HEK293 (cell line): Measurements from ENCODE around the gene AGXT2.

Experiments used
- CTCF ChIA-PET: fragments of 350-600 bp; formaldehyde crosslinking; extraction: SDS; loops from one replicate; lab custom pipeline; 2021; ENCODE audit warnings: antibody characterized with exemption; lab: Yijun Ruan, JAX
- POLR2A ChIA-PET: fragments of 300-600 bp; formaldehyde crosslinking; extraction: SDS; loops from one replicate; lab custom pipeline; 2020; ENCODE audit warnings: antibody characterized with exemption, inconsistent platforms; lab: Yijun Ruan, JAX
- H3K27ac ChIP-seq: fragments of 200-500 bp; sonication (Bioruptor generic); 2 replicates; pipeline ENCODE4 v1.5.1; 2014; ENCODE audit warnings: low read depth, low read length, control low read depth, inconsistent platforms; ENCODE audit errors: extremely low read depth
- H3K36me3 ChIP-seq, 2 experiments: fragments of 200-500 bp in 1 of 2; sonication (Bioruptor generic) in 1 of 2; 1 replicate in 1 of 2; 2 replicates in 1 of 2; pipeline ENCODE4 v1.5.1; 2014 to 2017; ENCODE audit warnings: inconsistent platforms in 2 of 2, low read length in 2 of 2; ENCODE audit not compliant: control insufficient read depth in 2 of 2, insufficient read depth in 1 of 2
- H3K4me1 ChIP-seq: fragments of 200-500 bp; sonication (Bioruptor generic); 2 replicates; pipeline ENCODE4 v1.5.1; 2014; ENCODE audit warnings: mild to moderate bottlenecking, low read length, inconsistent platforms; ENCODE audit not compliant: control insufficient read depth, insufficient read depth
- H3K4me3 ChIP-seq: 2 replicates; pipeline ENCODE4 v1.5.1; 2011; ENCODE audit warnings: low read depth, mild to moderate bottlenecking, control low read depth, low read length, moderate library complexity
- H3K9me3 ChIP-seq: fragments of 200-500 bp; sonication (Bioruptor generic); 2 replicates; pipeline ENCODE4 v1.5.1; 2014; ENCODE audit warnings: low read depth, low read length, inconsistent platforms; ENCODE audit not compliant: control insufficient read depth, insufficient read depth
- HOXA7 ChIP-seq: sonication (generic); formaldehyde crosslinking; IDR thresholded peaks from 2 replicates; pipeline ENCODE4 v1.8.1; 2022; ENCODE audit warnings: missing genetic modification reagents, borderline replicate concordance
- KLF1 ChIP-seq: fragments of 450-650 bp; formaldehyde crosslinking; IDR thresholded peaks from 2 replicates; pipeline ENCODE4 v1.5.1; 2016; ENCODE audit warnings: missing biosample characterization, missing genetic modification characterization
- KLF9 ChIP-seq: fragments of 450-650 bp; formaldehyde crosslinking; IDR thresholded peaks from 2 replicates; pipeline ENCODE4 v1.5.1; 2016; ENCODE audit warnings: missing biosample characterization, missing genetic modification characterization, low read depth
- SCRT1 ChIP-seq: fragments of 450-650 bp; formaldehyde crosslinking; IDR thresholded peaks from 2 replicates; pipeline ENCODE4 v1.5.1; 2016; ENCODE audit warnings: missing biosample characterization, missing genetic modification characterization, borderline replicate concordance
- SETDB1 ChIP-seq: IDR thresholded peaks from one replicate; pipeline ENCODE4 v1.6.1; 2017; ENCODE audit warnings: mild to moderate bottlenecking, low read length, moderate library complexity, mixed read lengths; ENCODE audit not compliant: insufficient read length
- YY2 ChIP-seq: fragments of 450-650 bp; formaldehyde crosslinking; IDR thresholded peaks from 2 replicates; pipeline ENCODE4 v1.5.1; 2016; ENCODE audit warnings: missing biosample characterization, missing genetic modification characterization
- ZBTB20 ChIP-seq: fragments of 450-650 bp; formaldehyde crosslinking; IDR thresholded peaks from 2 replicates; pipeline ENCODE4 v1.5.1; 2016; ENCODE audit warnings: missing biosample characterization, missing genetic modification characterization
- ZNF148 ChIP-seq: fragments of 450-650 bp; formaldehyde crosslinking; IDR thresholded peaks from 2 replicates; pipeline ENCODE4 v1.5.0; 2017; ENCODE audit warnings: missing biosample characterization, missing genetic modification characterization, borderline replicate concordance
- ZNF174 ChIP-seq: fragments of 450-650 bp; formaldehyde crosslinking; IDR thresholded peaks from 2 replicates; pipeline ENCODE4 v1.5.0; 2017; ENCODE audit warnings: missing biosample characterization, mild to moderate bottlenecking, missing genetic modification characterization
- ZNF214 ChIP-seq: fragments of 450-650 bp; formaldehyde crosslinking; IDR thresholded peaks from 2 replicates; pipeline ENCODE4 v1.5.1; 2017; ENCODE audit warnings: missing biosample characterization, mild to moderate bottlenecking, missing genetic modification characterization, borderline replicate concordance
- ZNF221 ChIP-seq: fragments of 450-650 bp; formaldehyde crosslinking; IDR thresholded peaks from 2 replicates; pipeline ENCODE4 v1.5.1; 2017; ENCODE audit warnings: missing biosample characterization, missing genetic modification characterization, borderline replicate concordance
- ZNF311 ChIP-seq: fragments of 450-650 bp; formaldehyde crosslinking; IDR thresholded peaks from 2 replicates; pipeline ENCODE4 v1.5.1; 2017; ENCODE audit warnings: missing biosample characterization, missing genetic modification characterization, borderline replicate concordance
- ZNF426 ChIP-seq: fragments of 450-650 bp; formaldehyde crosslinking; IDR thresholded peaks from 2 replicates; pipeline ENCODE4 v1.5.1; 2017; ENCODE audit warnings: missing biosample characterization, missing genetic modification characterization, mild to moderate bottlenecking, inconsistent platforms, moderate library complexity
- ZNF433 ChIP-seq: fragments of 450-650 bp; formaldehyde crosslinking; IDR thresholded peaks from 2 replicates; pipeline ENCODE4 v1.5.1; 2016; ENCODE audit warnings: missing biosample characterization, missing genetic modification characterization, low read depth
- ZNF548 ChIP-seq: fragments of 450-650 bp; formaldehyde crosslinking; IDR thresholded peaks from 2 replicates; pipeline ENCODE4 v1.5.1; 2016; ENCODE audit warnings: missing biosample characterization, missing genetic modification characterization
- ZNF843 ChIP-seq: fragments of 450-650 bp; formaldehyde crosslinking; IDR thresholded peaks from 2 replicates; pipeline ENCODE4 v1.5.1; 2016; ENCODE audit warnings: missing biosample characterization, missing genetic modification characterization
- TF ChIP-seq, protein P1 (sequence below): fragments of 450-650 bp; formaldehyde crosslinking; IDR thresholded peaks from 2 replicates; pipeline ENCODE4; 2016; ENCODE audit warnings: missing biosample characterization, missing genetic modification characterization
- TF ChIP-seq, protein P2 (sequence below): fragments of 450-650 bp; formaldehyde crosslinking; IDR thresholded peaks from 2 replicates; pipeline ENCODE4 v1.5.1; 2016; ENCODE audit warnings: missing biosample characterization, missing genetic modification characterization
- TF ChIP-seq, protein P3 (sequence below): fragments of 450-650 bp; formaldehyde crosslinking; IDR thresholded peaks from 2 replicates; pipeline ENCODE4 v1.5.1; 2016; ENCODE audit warnings: missing biosample characterization, missing genetic modification characterization, borderline replicate concordance
- TF ChIP-seq, protein P4 (sequence below): fragments of 450-650 bp; IDR thresholded peaks from 2 replicates; pipeline ENCODE4 v1.5.1; 2018; ENCODE audit warnings: missing biosample characterization, missing genetic modification characterization

AGXT2 gene

DNA sequence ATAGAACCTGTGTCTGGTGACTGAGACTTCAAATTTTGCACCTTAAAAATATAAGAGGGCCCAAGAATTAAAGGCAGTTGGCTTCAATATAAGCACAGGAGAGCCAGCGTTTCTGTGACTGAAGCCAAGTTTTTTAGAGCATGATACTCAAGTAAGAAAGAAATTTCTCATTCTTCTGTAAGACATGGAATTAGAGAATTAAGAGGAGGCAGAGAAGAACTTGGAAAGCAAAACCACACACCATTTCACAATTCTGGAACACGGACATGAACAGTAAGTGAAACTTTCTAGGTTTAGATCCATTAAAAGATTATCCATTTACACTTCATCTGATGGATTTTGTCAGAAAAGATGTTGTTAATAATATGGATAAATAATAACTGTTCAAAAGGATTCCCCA, 8.9 kb upstream of the AGXT2 start:
- ChIA-PET POLR2A (no interaction called here), CTCF (interaction anchor here (0.6 kb wide), 1 partner anchor 692 kb away, joined by 4 read pairs; no protein-coding TSS in a partner anchor)
- H3K36me3 ChIP-seq = no peaks in the 10 kb centered on the region
- H3K4me3 ChIP-seq = no peak overlapping the region
- H3K27ac ChIP-seq = no peak overlapping the region
- TF ChIP-seq ZNF311 (no peak), ZNF214 (tag by site-specific recombination) (no peak), ZNF174 (no peak), KLF9 (no peak)
- TF ChIP-seq, all 188 proteins: peak for 0
- Histone ChIP-seq H3K9me3 (no peaks in the 10 kb centered on the region), H3K4me1 (no peaks in the 10 kb centered on the region)

DNA sequence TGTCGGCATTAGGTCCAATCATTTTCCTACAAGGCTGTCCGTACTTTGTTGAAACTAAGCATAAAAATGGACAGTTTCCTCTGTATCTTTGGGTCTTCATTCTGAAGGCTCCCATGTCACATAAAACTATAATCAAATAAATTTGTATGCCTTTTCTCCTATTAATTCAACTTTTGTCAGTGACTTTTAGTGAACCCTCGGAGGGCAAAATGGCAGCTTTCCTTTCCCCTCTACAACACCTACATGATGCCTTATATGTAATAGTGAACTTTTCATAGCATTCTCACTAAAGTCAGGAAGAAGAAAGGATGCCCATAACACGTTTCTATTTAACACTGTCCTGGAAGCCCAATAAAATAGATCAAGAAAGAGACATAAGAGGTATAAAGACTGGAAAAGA, 5.1 kb upstream of the AGXT2 start:
- no peak overlapping the region for H3K27ac ChIP-seq
- TF ChIP-seq ZNF148 (tag by site-specific recombination) = no peak
- no peak for TF ChIP-seq ZNF221 (tag by site-specific recombination)
- TF ChIP-seq KLF1 (tag by site-specific recombination) = no peak
- no peak for TF ChIP-seq ZNF433 (tag by site-specific recombination)
- TF ChIP-seq ZNF426 = no peak
- TF ChIP-seq ZNF548 = no peak
- TF ChIP-seq, protein P1, sequence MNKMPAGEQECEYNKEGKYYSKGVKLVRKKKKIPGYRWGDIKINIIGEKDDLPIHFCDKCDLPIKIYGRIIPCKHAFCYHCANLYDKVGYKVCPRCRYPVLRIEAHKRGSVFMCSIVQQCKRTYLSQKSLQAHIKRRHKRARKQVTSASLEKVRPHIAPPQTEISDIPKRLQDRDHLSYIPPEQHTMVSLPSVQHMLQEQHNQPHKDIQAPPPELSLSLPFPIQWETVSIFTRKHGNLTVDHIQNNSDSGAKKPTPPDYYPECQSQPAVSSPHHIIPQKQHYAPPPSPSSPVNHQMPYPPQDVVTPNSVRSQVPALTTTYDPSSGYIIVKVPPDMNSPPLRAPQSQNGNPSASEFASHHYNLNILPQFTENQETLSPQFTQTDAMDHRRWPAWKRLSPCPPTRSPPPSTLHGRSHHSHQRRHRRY (tag by site-specific recombination) = no peak
- TF ChIP-seq, all 188 proteins: peak for 0
- ChIA-PET CTCF (no interaction called here), POLR2A (no interaction called here)
- H3K36me3 ChIP-seq = no peaks in the 10 kb centered on the region
- H3K4me3 ChIP-seq = no peak overlapping the region
- no peaks in the 10 kb centered on the region for H3K9me3 ChIP-seq
- H3K4me1 ChIP-seq = no peaks in the 10 kb centered on the region

DNA sequence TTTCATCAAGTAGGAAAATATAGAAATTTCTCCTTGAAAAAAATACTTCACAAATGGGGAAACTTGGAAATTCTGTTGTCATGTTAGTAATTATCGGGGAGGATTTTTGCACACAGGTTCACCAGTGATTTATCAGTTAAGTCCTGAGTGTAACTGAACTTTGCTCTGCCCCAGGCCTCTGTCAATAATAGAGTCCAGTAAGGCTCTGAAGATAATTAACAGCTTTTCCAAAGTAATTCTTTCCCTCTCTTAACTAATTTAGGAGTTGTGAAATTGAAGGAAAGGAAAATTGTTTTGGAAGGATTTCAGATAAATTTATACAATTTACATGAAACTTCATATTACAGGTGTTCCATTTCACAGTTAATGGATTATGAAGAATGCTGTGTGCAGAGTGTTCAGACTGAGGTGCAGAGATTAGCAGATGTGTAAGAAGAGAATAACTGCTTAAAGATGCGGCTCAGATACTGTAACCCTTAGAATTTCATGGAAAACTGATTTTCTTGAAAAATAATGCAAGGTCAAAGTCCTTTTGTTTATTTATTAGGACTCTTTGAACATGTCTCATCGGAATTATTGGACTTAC, 2.9 kb upstream of the AGXT2 start:
- ChIA-PET CTCF (no interaction called here), POLR2A (no interaction called here)
- no peaks in the 10 kb centered on the region for H3K36me3 ChIP-seq
- TF ChIP-seq SETDB1 = no peak
- TF ChIP-seq SCRT1 = no peak
- no peak for TF ChIP-seq HOXA7 (CRISPR knock-in tag)
- TF ChIP-seq ZBTB20 = no peak
- TF ChIP-seq, protein P2, sequence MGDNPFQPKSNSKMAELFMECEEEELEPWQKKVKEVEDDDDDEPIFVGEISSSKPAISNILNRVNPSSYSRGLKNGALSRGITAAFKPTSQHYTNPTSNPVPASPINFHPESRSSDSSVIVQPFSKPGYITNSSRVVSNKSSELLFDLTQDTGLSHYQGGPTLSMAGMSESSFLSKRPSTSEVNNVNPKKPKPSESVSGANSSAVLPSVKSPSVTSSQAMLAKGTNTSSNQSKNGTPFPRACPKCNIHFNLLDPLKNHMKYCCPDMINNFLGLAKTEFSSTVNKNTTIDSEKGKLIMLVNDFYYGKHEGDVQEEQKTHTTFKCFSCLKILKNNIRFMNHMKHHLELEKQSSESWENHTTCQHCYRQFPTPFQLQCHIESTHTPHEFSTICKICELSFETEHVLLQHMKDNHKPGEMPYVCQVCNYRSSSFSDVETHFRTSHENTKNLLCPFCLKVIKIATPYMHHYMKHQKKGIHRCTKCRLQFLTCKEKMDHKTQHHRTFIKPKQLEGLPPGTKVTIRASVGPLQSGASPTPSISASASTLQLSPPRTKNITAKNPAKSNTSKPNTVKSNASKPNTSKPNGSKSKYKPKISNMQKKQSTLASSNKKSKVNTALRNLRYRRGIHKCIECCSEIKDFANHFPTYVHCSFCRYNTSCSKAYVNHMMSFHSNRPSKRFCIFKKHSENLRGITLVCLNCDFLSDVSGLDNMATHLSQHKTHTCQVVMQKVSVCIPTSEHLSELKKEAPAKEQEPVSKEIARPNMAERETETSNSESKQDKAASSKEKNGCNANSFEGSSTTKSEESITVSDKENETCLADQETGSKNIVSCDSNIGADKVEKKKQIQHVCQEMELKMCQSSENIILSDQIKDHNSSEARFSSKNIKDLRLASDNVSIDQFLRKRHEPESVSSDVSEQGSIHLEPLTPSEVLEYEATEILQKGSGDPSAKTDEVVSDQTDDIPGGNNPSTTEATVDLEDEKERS (tag by site-specific recombination) = no peak
- TF ChIP-seq, protein P3, sequence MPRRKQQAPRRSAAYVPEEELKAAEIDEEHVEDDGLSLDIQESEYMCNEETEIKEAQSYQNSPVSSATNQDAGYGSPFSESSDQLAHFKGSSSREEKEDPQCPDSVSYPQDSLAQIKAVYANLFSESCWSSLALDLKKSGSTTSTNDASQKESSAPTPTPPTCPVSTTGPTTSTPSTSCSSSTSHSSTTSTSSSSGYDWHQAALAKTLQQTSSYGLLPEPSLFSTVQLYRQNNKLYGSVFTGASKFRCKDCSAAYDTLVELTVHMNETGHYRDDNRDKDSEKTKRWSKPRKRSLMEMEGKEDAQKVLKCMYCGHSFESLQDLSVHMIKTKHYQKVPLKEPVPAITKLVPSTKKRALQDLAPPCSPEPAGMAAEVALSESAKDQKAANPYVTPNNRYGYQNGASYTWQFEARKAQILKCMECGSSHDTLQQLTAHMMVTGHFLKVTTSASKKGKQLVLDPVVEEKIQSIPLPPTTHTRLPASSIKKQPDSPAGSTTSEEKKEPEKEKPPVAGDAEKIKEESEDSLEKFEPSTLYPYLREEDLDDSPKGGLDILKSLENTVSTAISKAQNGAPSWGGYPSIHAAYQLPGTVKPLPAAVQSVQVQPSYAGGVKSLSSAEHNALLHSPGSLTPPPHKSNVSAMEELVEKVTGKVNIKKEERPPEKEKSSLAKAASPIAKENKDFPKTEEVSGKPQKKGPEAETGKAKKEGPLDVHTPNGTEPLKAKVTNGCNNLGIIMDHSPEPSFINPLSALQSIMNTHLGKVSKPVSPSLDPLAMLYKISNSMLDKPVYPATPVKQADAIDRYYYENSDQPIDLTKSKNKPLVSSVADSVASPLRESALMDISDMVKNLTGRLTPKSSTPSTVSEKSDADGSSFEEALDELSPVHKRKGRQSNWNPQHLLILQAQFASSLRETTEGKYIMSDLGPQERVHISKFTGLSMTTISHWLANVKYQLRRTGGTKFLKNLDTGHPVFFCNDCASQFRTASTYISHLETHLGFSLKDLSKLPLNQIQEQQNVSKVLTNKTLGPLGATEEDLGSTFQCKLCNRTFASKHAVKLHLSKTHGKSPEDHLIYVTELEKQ = no peak
- no peak for TF ChIP-seq YY2 (tag by site-specific recombination)
- TF ChIP-seq, protein P4, sequence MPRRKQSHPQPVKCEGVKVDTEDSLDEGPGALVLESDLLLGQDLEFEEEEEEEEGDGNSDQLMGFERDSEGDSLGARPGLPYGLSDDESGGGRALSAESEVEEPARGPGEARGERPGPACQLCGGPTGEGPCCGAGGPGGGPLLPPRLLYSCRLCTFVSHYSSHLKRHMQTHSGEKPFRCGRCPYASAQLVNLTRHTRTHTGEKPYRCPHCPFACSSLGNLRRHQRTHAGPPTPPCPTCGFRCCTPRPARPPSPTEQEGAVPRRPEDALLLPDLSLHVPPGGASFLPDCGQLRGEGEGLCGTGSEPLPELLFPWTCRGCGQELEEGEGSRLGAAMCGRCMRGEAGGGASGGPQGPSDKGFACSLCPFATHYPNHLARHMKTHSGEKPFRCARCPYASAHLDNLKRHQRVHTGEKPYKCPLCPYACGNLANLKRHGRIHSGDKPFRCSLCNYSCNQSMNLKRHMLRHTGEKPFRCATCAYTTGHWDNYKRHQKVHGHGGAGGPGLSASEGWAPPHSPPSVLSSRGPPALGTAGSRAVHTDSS (tag by site-specific recombination) = no peak
- TF ChIP-seq ZNF843 (tag by site-specific recombination) = no peak

More for the DNA sequence above, 2.9 kb upstream of the AGXT2 start:
- Histone ChIP-seq H3K9me3 (no peaks in the 10 kb centered on the region), H3K4me1 (no peaks in the 10 kb centered on the region), H3K4me3 (no peak overlapping the region), H3K27ac (no peak overlapping the region)
